ENCODE results near the gene AFMID.

The AFMID gene

DNA sequence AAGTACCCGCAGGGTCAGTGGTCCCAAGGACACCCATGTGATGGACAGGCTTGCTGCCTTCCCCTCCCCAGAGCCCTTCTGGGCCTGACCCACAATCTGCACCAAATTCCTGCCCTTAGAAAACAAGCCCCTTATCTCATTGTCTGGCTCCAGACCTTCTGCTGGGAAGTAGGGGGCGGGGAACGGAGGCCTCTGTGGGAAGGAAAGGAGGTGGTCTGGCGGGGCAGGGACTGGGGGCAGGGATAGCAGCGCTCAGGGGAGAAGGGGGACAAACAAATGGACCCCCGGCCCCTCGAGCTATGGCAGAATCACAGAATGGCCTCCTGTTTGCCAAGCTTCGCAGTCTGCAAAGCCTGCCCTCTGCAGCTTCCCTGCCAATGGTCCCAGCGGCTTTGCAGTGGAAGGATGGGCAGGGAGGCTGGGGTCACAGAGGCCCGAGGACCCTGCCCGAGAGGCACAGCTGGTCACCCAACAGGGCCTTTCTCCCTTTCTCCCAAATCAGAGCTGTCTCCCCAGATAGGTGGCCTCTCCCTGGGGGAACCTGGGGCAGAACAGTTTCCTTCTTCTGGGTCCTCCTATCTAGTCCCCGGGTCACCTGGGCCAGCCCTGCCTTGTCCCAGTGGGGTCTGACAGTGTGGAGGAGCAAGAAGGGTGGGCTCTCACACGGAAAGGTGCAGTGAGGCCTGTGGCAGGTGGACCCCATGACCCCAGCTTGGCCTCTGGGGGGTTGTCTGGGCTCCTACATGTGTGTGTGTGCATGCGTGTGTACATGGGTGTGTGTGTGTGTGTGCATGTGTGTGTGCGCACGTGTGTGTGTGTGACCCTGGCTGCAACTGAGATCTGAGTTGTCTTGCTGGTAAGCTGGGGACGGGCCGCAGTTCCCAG is 69.8 kb downstream of the AFMID start:
- DNase-seq, result no peak

Measured in CD4-positive, alpha-beta T cell treated with Interleukin-17A for 1 hour (primary cell).